GM19372 (cell line): ENCODE results near the gene PADI2.

ENCODE experiments used
- ATAC-seq: cut with Tn5 transposase; IDR thresholded peaks from one replicate; pipeline ENCODE4 v1.9.1; 2021; ENCODE audit warnings: mild to moderate bottlenecking, low read depth, moderate library complexity; ENCODE audit not compliant: unreplicated experiment

Gene PADI2

DNA sequence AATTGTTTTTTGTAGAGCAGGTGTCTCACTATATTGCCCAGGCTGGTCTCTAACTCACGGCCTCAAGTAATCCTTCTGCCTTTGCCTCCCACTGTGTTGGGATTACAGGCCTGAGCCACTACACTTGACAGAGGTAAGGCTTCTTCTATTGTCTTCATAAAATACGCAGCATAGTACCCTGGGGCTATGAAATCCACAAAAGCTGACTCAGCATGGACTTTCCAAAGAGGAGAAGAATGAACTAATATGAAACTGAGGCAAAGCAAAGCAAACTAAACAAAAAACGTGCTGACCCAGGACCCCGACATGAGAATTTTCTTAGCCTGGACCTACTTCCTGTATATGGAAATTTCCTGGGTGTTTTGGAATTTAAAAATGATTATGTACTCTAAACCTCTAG lies 89.0 kb downstream of the PADI2 start:
- ATAC-seq: no peak

DNA sequence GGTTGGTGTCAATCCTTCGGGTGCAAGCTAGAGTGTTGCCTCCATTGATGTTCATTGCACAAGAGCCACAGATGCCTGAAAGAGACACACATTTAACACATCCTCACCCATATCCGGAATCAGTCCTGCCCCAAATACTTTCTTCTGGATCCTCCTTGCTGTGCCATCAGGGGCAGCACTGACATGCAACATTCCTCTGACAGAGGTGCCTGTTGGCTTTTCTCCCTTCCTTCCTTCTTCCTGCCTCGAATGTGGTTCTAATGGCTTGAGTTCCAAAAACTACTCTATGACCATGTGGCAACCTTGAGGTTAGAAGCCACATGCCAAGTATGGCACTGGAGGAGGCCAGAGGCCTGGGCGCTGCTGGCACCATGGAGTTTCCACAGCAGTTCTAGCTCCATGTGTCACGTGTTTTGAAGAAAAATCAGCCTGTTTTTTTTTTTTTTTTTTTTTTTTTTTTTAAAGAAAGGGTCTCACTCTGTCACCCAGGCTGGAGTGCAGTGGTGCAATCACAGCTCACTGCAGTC lies 90.5 kb downstream of the PADI2 start:
- no peak for ATAC-seq

DNA sequence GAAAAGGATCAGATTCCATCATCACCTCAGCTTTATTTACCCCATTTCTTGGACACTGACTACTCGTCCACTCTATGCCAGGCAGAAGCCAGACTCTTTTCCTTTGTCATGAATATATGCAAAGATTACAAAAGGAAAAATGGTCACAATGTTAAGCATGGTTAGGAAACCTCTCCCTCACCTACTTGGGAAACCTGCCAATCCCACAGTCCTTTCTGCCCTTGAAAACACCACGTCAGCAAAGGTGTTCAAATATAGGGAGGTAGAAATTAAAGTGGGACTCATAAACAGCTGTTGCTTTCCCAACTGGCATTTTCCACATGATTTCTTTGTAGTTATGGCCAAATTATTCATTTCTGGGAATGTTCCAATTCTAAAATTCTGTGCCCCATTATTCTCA lies 91.4 kb downstream of the PADI2 start:
- no peak for ATAC-seq

DNA sequence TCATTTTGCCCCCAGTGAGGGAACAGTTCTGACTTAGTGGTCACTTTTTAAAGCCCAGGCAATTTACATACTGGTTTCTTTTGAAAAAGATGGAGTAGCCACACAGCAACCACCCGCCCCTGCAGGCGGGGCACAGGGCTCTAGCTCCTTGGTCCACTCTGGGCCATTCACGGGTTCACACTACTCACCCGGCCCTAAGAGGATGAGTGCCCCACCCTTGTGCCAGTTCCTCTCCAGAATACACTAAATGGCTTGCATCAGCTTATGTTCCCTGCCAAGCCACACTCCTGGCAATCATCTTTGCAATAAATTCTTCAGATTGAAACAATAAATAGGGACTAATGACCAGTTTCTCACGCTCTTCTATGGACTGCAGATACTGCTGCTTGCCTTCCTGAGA lies 91.8 kb downstream of the PADI2 start:
- no peak for ATAC-seq

DNA sequence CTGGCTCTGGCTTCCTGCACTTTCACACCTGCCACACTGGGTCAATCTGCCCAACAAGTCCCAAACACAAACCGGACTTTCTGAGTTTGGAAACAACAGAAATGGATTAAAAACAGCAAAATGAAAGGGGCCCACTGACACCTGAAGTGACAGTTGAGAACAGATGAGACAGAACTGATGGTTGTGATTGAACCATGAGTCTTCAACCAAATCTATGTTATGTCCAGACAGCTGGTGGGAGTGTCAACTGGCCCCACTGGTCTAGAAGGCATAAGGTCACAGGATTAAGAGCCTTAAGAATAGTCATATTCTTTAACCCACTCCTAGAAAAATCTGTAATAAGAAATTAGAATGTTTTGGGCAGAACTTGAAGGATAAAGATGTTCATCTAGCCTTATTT lies 94.5 kb downstream of the PADI2 start:
- no peak for ATAC-seq

DNA sequence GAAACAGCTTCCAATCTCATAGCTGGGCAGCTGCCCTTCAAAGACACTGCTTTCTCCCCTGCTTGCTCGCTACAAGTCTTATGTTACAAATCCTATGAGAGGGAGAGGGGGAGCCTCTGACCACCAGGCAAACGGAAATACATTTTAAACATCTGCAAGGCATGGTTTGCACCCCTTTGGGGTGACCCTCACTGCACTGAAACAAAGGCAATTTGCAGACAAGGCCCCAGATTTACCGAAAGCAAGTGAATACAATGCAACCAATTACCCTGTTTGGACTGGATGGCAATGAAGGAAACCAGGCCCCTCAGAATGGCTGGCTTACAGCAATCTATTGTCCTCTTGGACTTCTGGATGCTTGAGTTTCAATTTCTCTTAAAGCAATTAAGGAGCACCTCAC lies 95.7 kb downstream of the PADI2 start:
- ATAC-seq: no peak

DNA sequence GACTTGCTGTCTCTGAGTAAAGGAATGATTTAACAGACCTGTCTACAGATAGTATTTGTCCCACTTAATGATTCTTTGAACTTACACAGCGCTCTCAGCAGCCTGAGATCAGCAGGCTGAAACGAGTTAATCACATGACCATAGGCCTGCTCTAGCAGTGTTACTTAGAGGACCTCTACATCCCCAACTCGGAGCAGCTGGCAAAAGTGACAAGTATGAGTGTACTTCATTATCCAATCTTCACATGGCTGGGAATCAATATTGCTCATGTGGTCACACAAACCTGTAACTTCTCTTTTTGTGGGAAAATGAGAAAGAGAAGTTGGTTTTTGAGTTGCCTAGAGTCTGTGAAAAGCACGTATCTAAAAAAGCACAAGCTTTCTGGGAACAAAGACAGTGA lies 96.1 kb downstream of the PADI2 start:
- no peak for ATAC-seq

DNA sequence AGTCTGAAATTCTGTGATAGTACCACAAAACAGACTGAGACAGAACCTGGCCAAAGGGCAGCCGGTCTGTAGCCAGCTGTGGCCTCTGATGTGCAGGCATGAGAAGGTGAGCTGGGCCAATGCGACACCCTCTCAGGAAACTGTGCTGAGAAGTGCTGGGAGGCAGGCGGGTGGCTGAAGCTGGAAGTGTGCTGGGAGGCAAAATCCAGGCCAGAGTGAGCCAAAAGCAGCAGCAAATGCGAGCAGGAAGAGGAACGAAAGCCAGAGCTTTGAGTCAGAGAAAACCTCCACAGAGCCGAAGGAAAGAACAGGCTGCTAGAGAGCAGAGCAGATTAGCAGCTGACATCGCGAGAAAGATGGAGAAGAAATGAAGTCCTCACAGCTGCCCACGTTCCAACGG lies 97.4 kb downstream of the PADI2 start:
- ATAC-seq: no peak

DNA sequence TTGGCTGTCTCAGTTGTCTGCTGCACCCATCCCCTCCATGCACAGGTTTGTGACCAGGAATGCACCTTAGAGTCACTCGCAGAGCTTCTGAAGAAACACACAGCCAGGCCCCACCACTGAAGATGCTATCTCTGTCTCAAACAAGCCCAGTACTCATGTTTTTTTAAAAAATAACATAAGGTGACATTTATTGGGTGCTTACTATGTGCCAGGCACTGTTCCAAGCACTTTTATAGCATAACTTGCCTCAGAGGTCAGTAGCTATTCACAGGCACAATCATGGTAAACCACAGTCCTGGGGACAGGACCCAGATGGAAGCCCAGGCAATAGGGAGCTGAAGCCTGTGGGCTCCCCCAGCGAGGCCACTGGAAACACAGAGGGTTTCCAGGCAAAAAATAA lies 98.7 kb downstream of the PADI2 start:
- no peak for ATAC-seq

DNA sequence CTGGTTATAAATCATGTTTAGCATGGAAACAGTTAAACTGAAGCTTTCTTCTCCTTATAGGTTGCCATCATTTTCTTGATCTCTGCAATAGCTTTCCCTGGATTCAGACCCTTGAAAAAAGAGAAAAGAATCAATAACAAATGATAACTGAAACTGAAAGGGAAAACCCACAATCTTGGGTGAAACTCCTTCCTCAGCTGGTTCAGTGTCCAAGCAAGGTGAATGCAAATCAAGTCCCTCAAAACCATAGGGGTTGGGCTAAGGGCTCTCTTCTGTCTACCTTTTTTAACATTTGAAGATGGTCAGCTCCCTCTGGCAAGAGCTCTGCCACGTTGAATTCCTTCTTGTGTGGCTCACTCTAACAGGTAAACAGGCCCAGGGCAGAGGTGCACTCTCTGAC lies 100.4 kb downstream of the PADI2 start:
- ATAC-seq: no peak

DNA sequence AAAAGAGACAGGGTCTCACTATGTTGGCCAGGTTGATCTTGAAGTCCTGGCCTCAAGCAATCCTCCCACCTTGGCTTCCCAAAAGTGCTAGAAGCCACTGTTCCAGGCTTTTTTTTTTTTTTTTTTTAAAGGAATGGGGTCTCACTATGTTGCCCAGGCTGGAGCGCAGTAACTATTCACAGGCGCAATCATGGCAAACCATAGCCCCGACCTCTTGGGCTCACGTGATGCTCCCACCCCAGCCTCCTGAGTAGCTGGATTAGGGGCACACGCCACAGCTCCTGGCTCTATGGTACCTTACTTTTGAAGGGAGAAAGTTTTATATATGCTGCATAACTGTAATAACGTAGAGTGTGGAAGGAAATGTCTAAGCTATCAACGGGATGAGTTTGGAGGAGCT lies 101.8 kb downstream of the PADI2 start:
- ATAC-seq: no peak
